Measurements from ENCODE around the gene ZNF514. TPM values are rescaled to one million over a fixed set of nuclear protein-coding genes. Genes with fewer than 3 reads are reported as not detected.
A peak's percentile ranks its signal among the peaks of the same experiment; 100 is the strongest.

Gene ZNF514
- total and polyA plus RNA-seq, 2 donors from 2014 or later: 11.1 to 21.8 TPM

GRCh38 chr2:95138702-95139101 is 20.9 kb downstream of the ZNF514 start:
- Histone ChIP-seq H3K27me3 (ENCODE audit: control insufficient read depth, insufficient read depth, low read length) (no peaks in the 10 kb centered on the region), H3K36me3 (ENCODE audit: control insufficient read depth in 2 of 3, insufficient read depth in 3 of 3, low read length in 3 of 3) (peaks cover 0 to under 1% (median 0%) of the 10 kb centered on the region in 3 donors), H3K27ac (ENCODE audit: low read depth in 2 of 2, low read length in 2 of 2) (no peak overlapping the region), H3K4me1 (ENCODE audit: control insufficient read depth in 2 of 3, insufficient read depth in 2 of 3, low read depth in 1 of 3, low read length in 3 of 3) (no peaks in the 10 kb centered on the region), H3K4me3 (ENCODE audit: low read length in 3 of 3) (no peak overlapping the region), H3K9ac (ENCODE audit: low read length in 3 of 3) (no peak overlapping the region), H3K9me3 (ENCODE audit: control insufficient read depth in 2 of 3, insufficient read depth in 1 of 3, low read length in 3 of 3) (peaks cover 0 to 28% (median 2%) of the 10 kb centered on the region in 3 donors)
- DNase-seq (no peak), FAIRE-seq (no peak)
- TF ChIP-seq, protein P1, sequence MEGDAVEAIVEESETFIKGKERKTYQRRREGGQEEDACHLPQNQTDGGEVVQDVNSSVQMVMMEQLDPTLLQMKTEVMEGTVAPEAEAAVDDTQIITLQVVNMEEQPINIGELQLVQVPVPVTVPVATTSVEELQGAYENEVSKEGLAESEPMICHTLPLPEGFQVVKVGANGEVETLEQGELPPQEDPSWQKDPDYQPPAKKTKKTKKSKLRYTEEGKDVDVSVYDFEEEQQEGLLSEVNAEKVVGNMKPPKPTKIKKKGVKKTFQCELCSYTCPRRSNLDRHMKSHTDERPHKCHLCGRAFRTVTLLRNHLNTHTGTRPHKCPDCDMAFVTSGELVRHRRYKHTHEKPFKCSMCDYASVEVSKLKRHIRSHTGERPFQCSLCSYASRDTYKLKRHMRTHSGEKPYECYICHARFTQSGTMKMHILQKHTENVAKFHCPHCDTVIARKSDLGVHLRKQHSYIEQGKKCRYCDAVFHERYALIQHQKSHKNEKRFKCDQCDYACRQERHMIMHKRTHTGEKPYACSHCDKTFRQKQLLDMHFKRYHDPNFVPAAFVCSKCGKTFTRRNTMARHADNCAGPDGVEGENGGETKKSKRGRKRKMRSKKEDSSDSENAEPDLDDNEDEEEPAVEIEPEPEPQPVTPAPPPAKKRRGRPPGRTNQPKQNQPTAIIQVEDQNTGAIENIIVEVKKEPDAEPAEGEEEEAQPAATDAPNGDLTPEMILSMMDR (IDR thresholded peaks at IDR 0.05; ENCODE audit: borderline replicate concordance, extremely low read depth, insufficient read depth): no peak
- intact Hi-C loops (cut with DNase I): no loop called here

DNA sequence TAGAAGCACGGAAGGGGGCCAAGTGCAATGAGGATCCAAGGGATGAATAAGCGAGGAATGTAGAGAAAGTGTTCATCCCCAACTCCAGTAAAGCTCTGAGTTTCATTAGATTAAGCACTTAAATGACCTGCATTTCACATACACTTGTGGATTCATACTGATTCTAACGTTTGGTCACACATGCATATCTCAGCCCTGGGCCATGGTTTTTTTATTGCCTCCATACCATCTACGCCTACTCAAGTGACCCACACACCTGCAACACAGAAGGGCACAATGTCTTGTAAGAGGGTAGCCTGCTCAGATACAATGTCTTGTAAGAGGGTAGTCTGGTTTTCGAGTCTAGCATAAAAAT is 37.5 kb downstream of the ZNF514 start:
- Histone ChIP-seq H3K9me3 (ENCODE audit: control insufficient read depth in 2 of 3, insufficient read depth in 1 of 3, low read length in 3 of 3) (no peaks in the 10 kb centered on the region), H3K4me1 (ENCODE audit: control insufficient read depth in 2 of 3, insufficient read depth in 2 of 3, low read depth in 1 of 3, low read length in 3 of 3) (peaks cover 0 to 9% (median 3%) of the 10 kb centered on the region in 3 donors), H3K36me3 (ENCODE audit: control insufficient read depth in 2 of 3, insufficient read depth in 3 of 3, low read length in 3 of 3) (no peaks in the 10 kb centered on the region), H3K27me3 (ENCODE audit: control insufficient read depth, insufficient read depth, low read length) (no peaks in the 10 kb centered on the region), H3K9ac (ENCODE audit: low read length in 3 of 3) (peak overlapping the region; percentile 43 to 94 (median 66)), H3K27ac (ENCODE audit: low read depth in 2 of 2, low read length in 2 of 2) (peak overlapping the region in 1 of 2 donors; percentile 97), H3K4me3 (ENCODE audit: low read length in 3 of 3) (peak overlapping the region; percentile 74 to 99 (median 90))
- no peak for DNase-seq
- TF ChIP-seq, protein P1 (IDR thresholded peaks at IDR 0.05; ENCODE audit: borderline replicate concordance, extremely low read depth, insufficient read depth): no peak
- FAIRE-seq: no peak
- intact Hi-C loops (cut with DNase I): no loop called here

- Histone ChIP-seq H3K27me3 (ENCODE audit: control insufficient read depth, insufficient read depth, low read length) (no peaks in the 10 kb centered on the region), H3K27ac (ENCODE audit: low read depth in 2 of 2, low read length in 2 of 2) (peak within 1 kb of the TSS; percentile 97), H3K4me1 (ENCODE audit: control insufficient read depth in 2 of 3, insufficient read depth in 2 of 3, low read depth in 1 of 3, low read length in 3 of 3) (peaks cover 0 to 9% (median 3%) of the 10 kb centered on the region in 3 donors), H3K9ac (ENCODE audit: low read length in 3 of 3) (peak within 1 kb of the TSS; percentile 82 to 94 (median 91)), H3K9me3 (ENCODE audit: control insufficient read depth in 2 of 3, insufficient read depth in 1 of 3, low read length in 3 of 3) (no peaks in the 10 kb centered on the region), H3K36me3 (ENCODE audit: control insufficient read depth in 2 of 3, insufficient read depth in 3 of 3, low read length in 3 of 3) (no peaks in the 10 kb centered on the region), H3K4me3 (ENCODE audit: low read length in 3 of 3) (peak within 1 kb of the TSS; percentile 97 to 99 (median 98))
- intact Hi-C loops (cut with DNase I): no loop called here
- DNase-seq (peak; percentile 86 to 95 (median 92)), FAIRE-seq (no peak)
- TF ChIP-seq, protein P1 (IDR thresholded peaks at IDR 0.05; ENCODE audit: borderline replicate concordance, extremely low read depth, insufficient read depth): no peak
Measured at GRCh38 chr2:95121407-95122196, 38.0 kb downstream of the ZNF514 start, which contains the start of gene MRPS5. Gene MRPS5 (minus strand): TSS chr2:95121808. CDS start chr2:95121791, 17 bp downstream.
